ENCODE results near the gene RPL13A. TPM values are rescaled to one million over a fixed set of nuclear protein-coding genes. Genes with fewer than 3 reads are reported as not detected.

The RPL13A gene
- total RNA-seq, 2 donors from 2014 or later: 765 to 1,868 TPM

GRCh38 chr19:49490287-49491029, 3.0 kb downstream of the RPL13A start:
- no peak for DNase-seq (ENCODE audit: low spot score)
- TF ChIP-seq CTCF (IDR thresholded peaks at IDR 0.05): no peak
- H3K27me3 ChIP-seq: no peaks in the 10 kb centered on the region
- peaks cover 48% of the 10 kb centered on the region for H3K36me3 ChIP-seq
- H3K27ac ChIP-seq: peak overlapping the region in 1 of 2 donors; percentile 96
- H3K9me3 ChIP-seq: no peaks in the 10 kb centered on the region
- peaks cover 0 to 30% of the 10 kb centered on the region in 2 donors for H3K4me1 ChIP-seq
- H3K4me3 ChIP-seq: no peak overlapping the region

DNA sequence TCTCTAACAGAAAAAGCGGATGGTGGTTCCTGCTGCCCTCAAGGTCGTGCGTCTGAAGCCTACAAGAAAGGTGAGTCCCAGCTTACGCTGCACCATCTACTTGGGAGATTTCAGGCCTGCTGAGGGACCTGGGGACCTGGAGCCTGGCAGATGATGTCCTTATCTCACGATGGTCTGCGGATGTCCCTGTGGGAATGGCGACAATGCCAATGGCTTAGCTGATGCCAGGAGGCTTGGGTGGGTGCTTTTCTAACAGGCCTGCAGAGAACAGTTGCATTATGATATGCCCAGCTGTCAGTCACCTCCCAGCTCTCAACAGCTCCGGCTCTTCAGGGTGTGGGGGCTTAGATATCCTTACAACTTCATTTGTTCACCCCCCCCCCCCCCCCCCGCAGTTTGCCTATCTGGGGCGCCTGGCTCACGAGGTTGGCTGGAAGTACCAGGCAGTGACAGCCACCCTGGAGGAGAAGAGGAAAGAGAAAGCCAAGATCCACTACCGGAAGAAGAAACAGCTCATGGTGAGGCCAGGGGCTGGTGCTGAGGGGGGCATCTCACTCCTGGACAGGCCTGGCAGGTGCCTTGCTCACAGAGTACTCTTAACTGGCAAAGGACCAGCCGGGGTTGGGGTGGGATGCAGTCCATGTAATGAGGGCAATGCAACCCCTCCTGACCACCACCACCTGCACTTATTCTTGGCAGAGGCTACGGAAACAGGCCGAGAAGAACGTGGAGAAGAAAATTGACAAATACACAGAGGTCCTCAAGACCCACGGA, 3.8 kb downstream of the RPL13A start:
- Histone ChIP-seq H3K36me3 (peaks cover 48% of the 10 kb centered on the region), H3K27me3 (no peaks in the 10 kb centered on the region), H3K9me3 (no peaks in the 10 kb centered on the region), H3K4me1 (peaks cover 0 to 33% of the 10 kb centered on the region in 2 donors), H3K4me3 (no peak overlapping the region), H3K27ac (no peak overlapping the region)
- no peak for TF ChIP-seq CTCF (IDR thresholded peaks at IDR 0.05)
- no peak for DNase-seq (ENCODE audit: low spot score)

- H3K27ac ChIP-seq: no peak overlapping the region
- no peak for DNase-seq (ENCODE audit: low spot score)
- H3K27me3 ChIP-seq: no peaks in the 10 kb centered on the region
- H3K9me3 ChIP-seq: no peaks in the 10 kb centered on the region
- no peak overlapping the region for H3K4me3 ChIP-seq
- peaks cover 48% of the 10 kb centered on the region for H3K36me3 ChIP-seq
- H3K4me1 ChIP-seq: peaks cover 0 to 36% of the 10 kb centered on the region in 2 donors
- TF ChIP-seq CTCF (IDR thresholded peaks at IDR 0.05): no peak
Observed at GRCh38 chr19:49491804-49492572, 4.6 kb downstream of the RPL13A start.

- Histone ChIP-seq H3K27ac (no peak overlapping the region), H3K4me1 (peaks cover 0 to 44% of the 10 kb centered on the region in 2 donors), H3K9me3 (no peaks in the 10 kb centered on the region), H3K27me3 (no peaks in the 10 kb centered on the region), H3K4me3 (no peak overlapping the region), H3K36me3 (peaks cover 54% of the 10 kb centered on the region)
- no peak for DNase-seq (ENCODE audit: low spot score)
- no peak for TF ChIP-seq CTCF (IDR thresholded peaks at IDR 0.05)
Observed at GRCh38 chr19:49492573-49493405, 5.4 kb downstream of the RPL13A start.

- no peak for DNase-seq (ENCODE audit: low spot score)
- peaks cover 50% of the 10 kb centered on the region for H3K36me3 ChIP-seq
- TF ChIP-seq CTCF (IDR thresholded peaks at IDR 0.05): no peak
- H3K27me3 ChIP-seq: no peaks in the 10 kb centered on the region
- H3K9me3 ChIP-seq: no peaks in the 10 kb centered on the region
- peaks cover 0 to 41% of the 10 kb centered on the region in 2 donors for H3K4me1 ChIP-seq
- H3K4me3 ChIP-seq: peak overlapping the region; percentile 96 to 98
- H3K27ac ChIP-seq: peak overlapping the region; percentile 98
Observed at GRCh38 chr19:49496574-49497008, 9.2 kb downstream of the RPL13A start.

Measured in right atrium auricular region (tissue), 2 donors.